Measurements from ENCODE around the gene DGCR6L.
"Not testable (repeated sequence)": the region's sequence is repeated elsewhere in the genome, so short reads cannot be mapped to it uniquely, and the experiment has no call there.

The DGCR6L gene

GRCh38 chr22:20275325-20275724 is 44.5 kb downstream of the DGCR6L start:
- DNase-seq = not testable (repeated sequence)

GRCh38 chr22:20274374-20274773 is 45.5 kb downstream of the DGCR6L start:
- not testable (repeated sequence) for DNase-seq

GRCh38 chr22:20273758-20274181 is 46.1 kb downstream of the DGCR6L start:
- DNase-seq = no peak

GRCh38 chr22:20272700-20273099 is 47.2 kb downstream of the DGCR6L start:
- no peak for DNase-seq

GRCh38 chr22:20272174-20272573 is 47.7 kb downstream of the DGCR6L start:
- no peak for DNase-seq

DNA sequence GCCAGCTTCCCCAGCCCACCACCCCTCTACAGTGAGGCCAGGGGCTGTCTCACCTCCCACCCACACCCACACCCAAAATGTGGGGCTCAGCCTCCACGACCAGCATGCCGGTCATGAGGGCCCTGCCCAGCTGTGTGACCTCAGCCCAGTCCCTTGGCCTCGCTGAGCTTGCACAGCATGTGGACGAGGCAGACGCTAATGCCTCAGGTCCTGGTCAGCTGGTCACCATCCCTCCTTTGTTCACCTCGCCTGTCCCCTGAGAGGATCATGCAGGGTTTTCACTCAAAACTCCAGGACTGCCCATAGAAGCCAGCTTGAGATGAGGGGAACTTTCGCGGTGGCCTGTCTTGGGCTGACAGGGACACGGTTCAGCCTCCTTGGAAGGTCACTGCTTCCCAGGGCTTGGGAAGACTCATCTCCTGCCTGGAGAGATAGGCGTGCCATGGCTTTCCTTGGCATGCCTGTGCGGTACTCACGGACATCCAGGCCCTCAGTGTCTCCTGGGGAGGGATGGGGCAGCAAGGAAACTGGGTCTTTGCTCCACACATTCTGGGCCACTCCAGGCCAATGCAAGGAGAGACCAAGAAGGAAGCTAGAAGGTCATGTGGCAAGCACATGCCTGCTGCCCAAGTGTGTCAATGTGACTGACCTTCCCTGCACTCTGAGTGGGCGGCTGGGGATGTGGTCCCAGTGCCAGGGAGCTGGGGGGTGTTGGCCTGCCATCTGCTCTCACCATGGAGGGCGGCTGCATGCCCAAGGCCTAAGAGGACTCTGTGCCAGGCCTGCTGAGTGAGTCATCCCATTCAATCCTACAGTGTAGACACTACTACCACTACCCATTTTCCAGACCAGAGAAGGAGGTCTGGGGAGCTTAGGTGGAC is 48.5 kb downstream of the DGCR6L start:
- no peak for DNase-seq

- DNase-seq = not testable (repeated sequence)
Observed at GRCh38 chr22:20270190-20271113, 49.4 kb downstream of the DGCR6L start.

DNA sequence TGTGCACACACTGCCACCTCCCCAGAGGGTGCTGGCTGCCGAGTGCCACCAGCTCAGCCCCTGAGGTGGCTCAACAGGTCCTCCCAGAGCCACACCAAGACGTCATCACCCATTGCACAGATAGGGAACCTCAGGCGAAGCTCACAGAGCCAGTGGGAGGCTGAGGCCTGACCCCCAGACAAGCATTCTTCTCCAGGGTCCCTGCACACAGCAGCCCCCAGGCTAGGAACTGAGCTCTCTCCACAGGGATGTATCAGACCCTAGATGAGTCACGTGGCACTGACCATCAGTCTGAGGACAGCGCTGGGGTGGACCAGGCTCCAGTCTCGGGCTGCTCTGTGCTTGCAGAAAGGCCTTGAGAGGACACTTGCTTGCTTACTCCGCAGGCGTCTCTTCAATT is 50.2 kb downstream of the DGCR6L start:
- DNase-seq = not testable (repeated sequence)

DNA sequence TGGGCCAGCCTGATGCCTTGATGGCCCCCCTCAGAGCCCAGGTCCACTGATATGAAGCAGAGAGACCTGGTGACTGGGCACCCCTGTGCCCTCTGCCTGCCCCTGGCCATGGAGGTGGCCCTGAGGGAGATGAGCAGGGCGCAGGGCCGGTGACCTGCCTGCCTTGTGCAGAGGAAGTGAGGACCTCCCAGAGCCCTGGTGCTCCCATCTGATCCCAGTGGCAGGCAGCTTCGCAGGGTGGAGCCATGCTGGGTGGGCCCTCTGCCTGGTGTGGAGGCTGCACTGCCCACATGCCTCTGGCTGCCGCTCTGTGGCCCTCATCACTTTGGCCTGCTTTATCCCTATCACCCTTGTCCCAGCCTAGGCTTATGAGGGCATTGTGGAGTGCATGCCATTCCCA is 50.7 kb downstream of the DGCR6L start:
- DNase-seq = not testable (repeated sequence)

- peak; percentile 42 for DNase-seq
Observed at GRCh38 chr22:20268279-20269012, 51.4 kb downstream of the DGCR6L start, which contains the start of gene RTN4R. Gene RTN4R, minus strand, starts transcription at chr22:20268318. Its CDS starts 226 bp downstream, at chr22:20268092.

DNA sequence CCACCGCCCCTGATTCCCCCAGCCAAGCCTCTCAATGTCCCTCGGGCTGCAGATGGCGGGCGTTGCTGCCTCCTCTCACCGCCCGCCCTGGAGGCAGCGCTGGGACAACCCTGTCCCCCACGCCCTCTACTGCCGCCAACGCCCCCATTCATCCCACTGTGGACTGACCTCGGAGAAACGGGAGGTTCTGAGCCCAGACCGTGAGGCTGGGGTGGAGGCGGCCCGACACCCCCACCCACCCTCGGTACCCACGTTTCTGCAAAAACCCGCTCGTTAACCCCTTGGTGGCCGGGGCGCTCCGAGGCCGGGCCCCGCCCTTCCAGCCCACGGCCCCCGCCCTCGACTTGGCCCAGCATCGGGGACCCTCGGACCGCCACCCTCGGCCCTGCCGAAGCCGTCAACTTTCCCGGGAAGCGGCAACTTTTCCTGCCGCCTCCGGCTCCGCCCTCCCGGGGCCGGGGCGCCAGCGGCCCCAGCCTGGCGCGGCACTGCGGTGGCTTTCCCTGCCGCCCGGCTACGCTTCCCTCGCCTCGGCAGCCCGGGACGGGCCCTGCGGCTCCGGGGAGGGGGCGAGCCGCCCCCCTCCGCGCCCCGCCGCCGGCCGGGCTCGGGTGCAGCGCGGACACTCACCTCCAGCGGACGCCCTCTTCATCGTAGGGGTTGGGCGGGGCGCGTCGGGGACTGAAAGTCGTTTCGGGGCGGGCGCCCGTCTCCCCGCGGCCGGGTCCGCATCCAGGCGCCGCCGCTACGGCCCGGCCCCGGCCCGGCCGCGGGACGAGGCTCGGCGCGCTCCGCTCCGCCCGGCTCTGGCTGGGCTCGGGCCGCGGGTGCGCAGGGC is 52.2 kb downstream of the DGCR6L start:
- no peak for DNase-seq

DNA sequence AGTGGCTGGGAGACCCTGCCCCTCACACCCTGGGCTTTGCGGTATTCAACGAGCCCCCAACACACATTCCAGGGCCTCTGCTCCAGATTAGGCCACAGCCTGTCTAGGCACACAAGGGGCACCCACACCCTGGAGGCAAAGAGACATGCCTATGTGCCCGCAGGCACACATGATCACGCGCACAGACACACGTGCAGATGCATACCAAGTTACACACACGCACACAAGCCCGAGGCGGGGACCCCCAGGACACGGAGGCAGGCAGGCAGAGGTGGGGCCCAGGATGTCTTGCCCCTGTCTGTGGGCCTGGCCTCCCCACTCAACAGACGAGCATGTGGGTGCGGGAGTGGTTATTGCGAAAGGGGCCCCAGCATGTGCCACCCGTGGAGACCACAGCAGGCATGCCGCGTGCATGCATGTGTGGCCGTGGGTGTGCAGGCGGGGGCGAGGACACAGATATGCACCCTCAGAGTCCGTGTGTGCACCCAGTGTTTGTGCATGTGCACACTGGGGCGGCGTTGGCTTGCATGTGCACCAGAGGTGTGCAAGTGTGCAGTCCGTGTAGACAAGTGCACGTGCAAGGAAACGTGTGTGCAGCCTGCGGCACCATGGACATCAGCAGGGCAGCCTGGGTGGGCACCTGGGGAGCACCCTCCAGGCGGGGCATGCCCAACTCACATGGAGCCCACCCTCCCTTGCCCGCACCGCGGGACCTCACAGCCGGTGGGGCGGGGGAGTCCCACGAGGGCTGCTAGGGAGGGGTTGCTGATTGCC is 53.0 kb downstream of the DGCR6L start:
- not testable (repeated sequence) for DNase-seq

DNA sequence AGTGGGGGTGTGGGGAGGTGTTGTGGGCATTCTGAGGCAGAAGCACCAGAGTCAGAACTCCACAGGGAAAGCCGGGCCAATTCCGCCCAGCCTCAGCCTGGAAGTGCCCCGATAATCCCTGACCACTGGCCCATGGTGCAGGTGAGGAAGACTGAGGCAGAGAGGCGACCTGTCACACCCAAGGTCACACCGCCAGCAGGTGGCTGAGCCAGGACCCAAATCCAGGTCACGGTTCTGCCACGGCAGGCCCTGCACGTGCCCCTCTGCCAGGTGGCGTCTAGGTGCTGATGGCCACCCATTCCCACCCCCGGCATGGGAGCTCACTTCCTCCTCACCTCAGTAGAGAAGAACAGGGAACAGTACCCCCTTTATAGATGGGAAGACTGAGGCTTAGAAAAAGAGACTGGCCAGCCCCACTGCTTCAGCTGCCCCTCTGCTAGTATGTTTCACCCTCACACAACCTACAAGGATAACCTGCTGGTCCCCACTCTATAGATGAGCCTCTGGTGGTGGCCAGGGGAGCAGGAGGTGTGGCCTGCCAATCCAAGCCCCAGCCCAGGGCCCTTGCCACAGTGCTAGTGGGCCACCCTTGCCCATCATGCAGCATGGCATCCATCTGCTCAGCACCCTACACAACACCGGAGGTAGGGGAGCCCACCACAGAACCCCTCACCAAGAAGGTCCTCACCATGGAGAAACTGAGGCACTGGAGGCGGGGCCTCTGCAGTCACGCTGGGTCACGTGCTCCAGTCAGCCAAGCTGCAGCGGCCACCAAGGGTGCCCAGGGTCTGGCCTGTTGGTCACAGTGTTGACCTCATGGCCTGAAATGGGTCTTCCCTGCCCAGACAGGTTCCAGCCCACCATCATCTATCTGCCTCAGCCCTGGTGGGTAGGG is 53.8 kb downstream of the DGCR6L start:
- not testable (repeated sequence) for DNase-seq

DNA sequence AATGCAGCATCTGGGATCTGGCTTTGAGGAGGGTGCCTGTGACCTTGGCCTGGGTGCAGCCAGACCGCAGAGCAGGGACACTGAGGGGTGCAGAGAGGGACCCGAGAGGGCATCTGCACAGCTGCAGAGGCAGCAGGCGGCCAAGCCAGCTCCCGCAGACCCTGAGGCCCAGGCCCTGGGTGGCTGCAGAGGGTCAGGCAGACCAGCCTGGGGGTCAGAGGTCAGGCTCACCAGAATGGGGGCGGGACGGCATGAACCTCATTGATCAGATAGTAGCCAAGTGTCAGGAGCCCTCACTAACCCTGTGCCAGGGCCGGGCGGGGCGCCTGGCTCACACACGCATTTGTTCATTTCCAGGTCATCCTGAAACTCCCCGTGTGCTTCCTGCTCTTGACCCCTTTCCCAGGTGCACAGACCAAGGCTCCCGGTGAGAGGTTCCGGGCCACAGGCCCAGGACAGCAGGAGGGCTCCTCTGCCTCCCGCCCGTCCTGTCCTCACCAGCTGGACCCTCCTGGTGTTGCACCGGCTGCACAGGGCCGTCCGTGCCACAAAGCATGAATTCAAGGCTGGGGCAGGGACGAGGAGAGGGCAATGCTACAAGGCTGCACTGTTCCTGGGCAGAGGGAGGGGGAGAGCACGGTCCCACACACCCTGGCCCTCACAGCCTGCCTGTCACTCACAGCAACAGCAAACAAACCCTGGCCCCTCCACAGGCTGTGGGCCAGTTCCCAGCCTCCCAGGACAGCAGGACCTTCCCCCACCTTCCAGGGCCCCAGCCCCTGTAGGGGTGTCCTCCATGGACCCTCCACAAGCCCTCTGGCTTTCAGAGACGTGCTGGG is 55.0 kb downstream of the DGCR6L start:
- no peak for DNase-seq

Measured in fibroblast of skin of abdomen (primary cell).